Measurements from ENCODE around the gene TBCE. TPM values are rescaled to one million over a fixed set of nuclear protein-coding genes. Genes with fewer than 3 reads are reported as not detected.

TBCE gene
- total and polyA plus RNA-seq, 9 of the 15 experiments (the other 6 are each of a cell fraction or from before 2014, with no cell fraction given) = 52.6 to 92.1 (median 82.1) TPM

DNA sequence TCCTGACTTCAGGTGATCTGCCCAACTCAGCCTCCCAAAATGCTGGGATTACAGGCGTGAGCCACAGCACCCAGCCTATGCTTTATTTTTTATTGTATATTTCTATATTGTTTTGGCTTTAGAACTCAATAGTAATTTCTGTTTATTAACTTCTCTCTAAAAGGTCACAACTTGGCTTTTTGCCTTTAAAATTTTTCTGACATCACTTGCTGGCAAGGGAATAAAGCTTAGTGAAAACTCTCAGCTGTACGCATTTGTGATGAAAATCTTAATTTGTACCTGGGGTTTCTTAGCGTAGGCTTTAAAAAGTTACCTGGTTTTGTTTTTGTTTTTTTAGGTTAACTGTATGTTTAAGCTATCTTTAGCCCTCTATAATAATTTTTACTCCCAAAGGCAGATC lies 100.8 kb downstream of the TBCE start:
- CTCF ChIA-PET (ENCODE audit: low intra/inter-chr PET ratio) = no interaction called here
- intact Hi-C loops (cut with micrococcal nuclease) = no loop called here
- no peak for DNase-seq (ENCODE audit: extremely low read depth in 1 of 4, low spot score in 3 of 4)
- POLR2A ChIA-PET = no interaction called here
- in situ Hi-C loops (cut with MboI) = no loop called here
- no peak for FAIRE-seq
- Histone ChIP-seq H3K36me3 (ENCODE audit: control insufficient read depth, insufficient read depth, low read length) (peaks cover 38% of the 10 kb centered on the region; the same call in 2 of the 3 replicates), H3K4me3 (no peak overlapping the region), H3K79me2 (ENCODE audit: control insufficient read depth, insufficient read depth, low read length) (no peaks in the 10 kb centered on the region), H3K4me1 (replicated peaks in 1 of 2; ENCODE audit: control insufficient read depth in 2 of 2, insufficient read depth in 2 of 2, low read length in 2 of 2) (no peaks in the 10 kb centered on the region), H3K9me1 (ENCODE audit: control insufficient read depth, insufficient read depth, low read length) (no peaks in the 10 kb centered on the region), H3K9me3 (replicated peaks; ENCODE audit: control insufficient read depth, insufficient read depth, low read depth, low read length) (no peaks in the 10 kb centered on the region), H2AFZ (ENCODE audit: low read depth, low read length) (no peak overlapping the region), H3K27me3 (ENCODE audit: control insufficient read depth in 2 of 2, insufficient read depth in 2 of 2, low read length in 2 of 2) (no peaks in the 10 kb centered on the region), H3K9ac (ENCODE audit: insufficient read depth in 1 of 2, low read depth in 2 of 2, low read length in 2 of 2) (no peak overlapping the region), H4K20me1 (replicated peaks; ENCODE audit: control insufficient read depth, insufficient read depth, low read length) (no peaks in the 10 kb centered on the region), H3K4me2 (ENCODE audit: insufficient read depth, low read length) (no peak overlapping the region), H3K27ac (ENCODE audit: extremely low read depth, low read depth, low read length) (no peak overlapping the region)
- BruUV-seq (replicated peaks) = no TSS peak
- no peak for ATAC-seq
- TF ChIP-seq ZNF197 (CRISPR knock-in tag; IDR thresholded peaks at IDR 0.05; ENCODE audit: low read depth) (no peak), GABPB1 (CRISPR knock-in tag; IDR thresholded peaks at IDR 0.05) (no peak), ESRRB (CRISPR knock-in tag; IDR thresholded peaks at IDR 0.05; ENCODE audit: borderline replicate concordance) (no peak), TCF3 (CRISPR knock-in tag; IDR thresholded peaks at IDR 0.05) (no peak), ZBTB7A (IDR thresholded peaks at IDR 0.05; ENCODE audit: borderline replicate concordance, control insufficient read depth, low read depth, low read length) (no peak), CHD4 (IDR thresholded peaks at IDR 0.05; ENCODE audit: insufficient read depth, insufficient replicate concordance, low read depth, low read length, poor library complexity, severe bottlenecking) (no peak), KDM5B (IDR thresholded peaks at IDR 0.05; ENCODE audit: insufficient replicate concordance, low read depth, low read length) (no peak), JUND (IDR thresholded peaks at IDR 0.05; ENCODE audit: borderline replicate concordance, low read depth, low read length) (no peak), JUND (tag; IDR thresholded peaks at IDR 0.05; ENCODE audit: borderline replicate concordance, low read depth, low read length) (no peak), CEBPG (CRISPR knock-in tag; IDR thresholded peaks at IDR 0.05) (no peak), CEBPG (tag; conservative IDR thresholded peaks at IDR 0.05 in 1 of 2, IDR thresholded peaks at IDR 0.05 in 1 of 2) (no peak), LCOR (CRISPR knock-in tag; IDR thresholded peaks at IDR 0.05) (no peak), ZBTB12 (CRISPR knock-in tag; IDR thresholded peaks at IDR 0.05) (no peak), MCM7 (IDR thresholded peaks at IDR 0.05) (no peak), SP1 (CRISPR knock-in tag; IDR thresholded peaks at IDR 0.05) (no peak), ZNF23 (CRISPR knock-in tag; IDR thresholded peaks at IDR 0.05) (no peak), ATF2 (CRISPR knock-in tag; IDR thresholded peaks at IDR 0.05) (no peak), POLR3A (IDR thresholded peaks at IDR 0.05; ENCODE audit: borderline replicate concordance, extremely low read depth, insufficient read depth, insufficient read length) (no peak)
- WGBS (ENCODE audit: insufficient coverage, low coverage, missing lambda C conversion rate) = 97% methylated on average over 3 of the region's 3 CpGs
